Astrocyte of the spinal cord (primary cell): ENCODE data around the gene FBXO3.
"Not testable (repeated sequence)": the region's sequence is repeated elsewhere in the genome, so short reads cannot be mapped to it uniquely, and the experiment has no call there.

Experiments used
- DNase-seq: peaks from one replicate; pipeline ENCODE4 v3.0.0; 2011; ENCODE audit warnings: low read depth, low spot score
- H3K4me3 ChIP-seq: 2 replicates; pipeline ENCODE4 v1.5.1; 2011; ENCODE audit warnings: low read depth, mild to moderate bottlenecking, low read length, moderate library complexity
- in situ Hi-C: cut with HindIII; loops from 2 replicates; pipeline ENCODE4 v1.10.0; 2017; ENCODE audit warnings: low sequenced_read_pairs
- TF ChIP-seq, protein P1 (sequence below): IDR thresholded peaks from 2 replicates; pipeline ENCODE4 v1.5.1; 2012; ENCODE audit warnings: low read depth, mild to moderate bottlenecking, low read length, inconsistent platforms

Gene FBXO3

GRCh38 chr11:33731723-33732531, 42.4 kb downstream of the FBXO3 start:
- peak; percentile 42 for DNase-seq
- no peak overlapping the region for H3K4me3 ChIP-seq

GRCh38 chr11:33730716-33731115, 43.6 kb downstream of the FBXO3 start:
- TF ChIP-seq, protein P1, sequence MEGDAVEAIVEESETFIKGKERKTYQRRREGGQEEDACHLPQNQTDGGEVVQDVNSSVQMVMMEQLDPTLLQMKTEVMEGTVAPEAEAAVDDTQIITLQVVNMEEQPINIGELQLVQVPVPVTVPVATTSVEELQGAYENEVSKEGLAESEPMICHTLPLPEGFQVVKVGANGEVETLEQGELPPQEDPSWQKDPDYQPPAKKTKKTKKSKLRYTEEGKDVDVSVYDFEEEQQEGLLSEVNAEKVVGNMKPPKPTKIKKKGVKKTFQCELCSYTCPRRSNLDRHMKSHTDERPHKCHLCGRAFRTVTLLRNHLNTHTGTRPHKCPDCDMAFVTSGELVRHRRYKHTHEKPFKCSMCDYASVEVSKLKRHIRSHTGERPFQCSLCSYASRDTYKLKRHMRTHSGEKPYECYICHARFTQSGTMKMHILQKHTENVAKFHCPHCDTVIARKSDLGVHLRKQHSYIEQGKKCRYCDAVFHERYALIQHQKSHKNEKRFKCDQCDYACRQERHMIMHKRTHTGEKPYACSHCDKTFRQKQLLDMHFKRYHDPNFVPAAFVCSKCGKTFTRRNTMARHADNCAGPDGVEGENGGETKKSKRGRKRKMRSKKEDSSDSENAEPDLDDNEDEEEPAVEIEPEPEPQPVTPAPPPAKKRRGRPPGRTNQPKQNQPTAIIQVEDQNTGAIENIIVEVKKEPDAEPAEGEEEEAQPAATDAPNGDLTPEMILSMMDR = no peak
- no peak for DNase-seq
- no peak overlapping the region for H3K4me3 ChIP-seq
- in situ Hi-C loops = no loop called here

More at GRCh38 chr11:33731723-33732531, 42.4 kb downstream of the FBXO3 start:
- in situ Hi-C loops = no loop called here
- TF ChIP-seq, protein P1 = no peak

DNA sequence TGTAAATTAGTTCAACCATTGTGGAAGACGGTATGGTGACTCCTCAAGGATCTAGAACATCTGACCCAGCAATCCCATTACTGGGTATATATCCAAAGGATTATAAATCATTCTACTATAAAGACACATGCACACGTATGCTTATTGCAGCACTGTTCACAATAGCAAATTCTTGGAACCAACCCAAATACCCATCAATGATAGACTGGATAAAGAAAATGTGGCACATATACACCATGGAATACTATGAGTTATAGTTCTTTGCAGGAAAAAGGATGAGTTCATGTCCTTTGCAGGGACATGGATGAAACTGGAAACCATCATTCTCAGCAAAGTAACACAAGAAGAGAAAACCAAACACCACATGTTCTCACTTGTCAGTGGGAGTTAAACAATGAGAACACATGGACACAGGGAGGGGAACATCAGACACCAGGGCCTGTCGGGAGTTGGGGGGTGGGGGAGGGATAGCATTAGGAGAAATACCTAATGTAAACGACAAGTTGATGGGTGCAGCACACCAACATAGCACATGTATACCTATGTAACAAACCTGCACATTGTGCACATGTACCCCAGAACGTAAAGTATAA, 45.2 kb downstream of the FBXO3 start:
- H3K4me3 ChIP-seq, in situ Hi-C loops, DNase-seq: not testable (repeated sequence)

DNA sequence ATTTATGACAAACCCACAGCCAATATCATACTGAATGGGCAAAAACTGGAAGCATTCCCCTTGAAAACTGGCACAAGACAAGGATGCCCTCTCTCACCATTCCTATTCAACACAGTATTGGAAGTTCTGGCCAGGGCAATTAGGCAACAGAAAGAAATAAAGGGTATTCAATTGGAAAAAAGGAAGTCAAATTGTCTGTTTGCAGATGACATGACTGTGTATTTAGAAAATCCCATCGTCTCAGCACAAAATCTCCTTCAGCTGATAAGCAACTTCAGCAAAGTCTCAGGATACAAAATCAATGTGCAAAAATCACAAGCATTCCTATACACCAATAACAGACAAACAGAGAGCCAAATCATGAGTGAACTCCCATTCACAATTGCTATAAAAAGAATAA, 46.8 kb downstream of the FBXO3 start:
- DNase-seq, in situ Hi-C loops, H3K4me3 ChIP-seq: not testable (repeated sequence)

DNA sequence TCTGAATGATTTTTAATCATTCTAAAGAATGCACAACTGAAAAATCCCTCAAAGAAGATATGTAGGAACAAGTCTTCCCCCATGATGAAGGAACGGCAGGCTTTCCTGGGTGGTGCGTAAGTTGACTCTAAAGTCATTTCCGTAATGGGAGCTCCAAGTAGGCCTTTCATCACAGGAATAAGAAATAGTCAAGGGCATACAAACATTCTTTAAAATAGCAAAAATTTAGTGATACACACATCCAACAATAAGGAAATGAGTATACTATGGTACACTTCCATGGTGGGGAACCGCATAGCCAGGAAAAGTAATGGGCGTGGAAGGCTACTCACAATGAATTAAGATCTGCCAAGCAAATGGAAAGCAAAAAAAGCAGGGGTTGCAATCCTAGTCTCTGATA, 48.8 kb downstream of the FBXO3 start:
- TF ChIP-seq, protein P1 = no peak
- in situ Hi-C loops = no loop called here
- DNase-seq = no peak
- no peak overlapping the region for H3K4me3 ChIP-seq

GRCh38 chr11:33724644-33725035, 49.7 kb downstream of the FBXO3 start:
- TF ChIP-seq, protein P1 = no peak
- in situ Hi-C loops = no loop called here
- H3K4me3 ChIP-seq = no peak overlapping the region
- DNase-seq = no peak

- peak; percentile 87 for DNase-seq
- in situ Hi-C loops = no loop called here
- TF ChIP-seq, protein P1 = no peak
- no peak overlapping the region for H3K4me3 ChIP-seq
Observed at GRCh38 chr11:33723238-33723881, 51.0 kb downstream of the FBXO3 start.
